CD8-positive, alpha-beta memory T cell (primary cell): Measurements from ENCODE around the gene MRGPRF. TPM values are rescaled to one million over a fixed set of nuclear protein-coding genes. Genes with fewer than 3 reads are reported as not detected.

Experiments used
- CTCF ChIA-PET: fragments of 350-600 bp; sonication (Branson Sonifier 250); formaldehyde crosslinking; loops from one replicate; lab custom pipeline; 2021; ENCODE audit warnings: antibody characterized with exemption; lab: Charles Lee
- POLR2A ChIA-PET: fragments of 350-600 bp; sonication (Branson Sonifier 250); formaldehyde crosslinking; loops from one replicate; lab custom pipeline; 2021; ENCODE audit warnings: antibody characterized with exemption; lab: Charles Lee
- DNase-seq, 5 donors: peaks; one replicate each; pipeline versions ENCODE4 v3.0.0 to v3.0.0-alpha.2; 2020 to 2022; ENCODE audit warnings: mixed read lengths in 1 of 5
- H3K27ac ChIP-seq: one replicate; pipeline ENCODE4 v1.7.0; 2013; ENCODE audit warnings: low read depth, mild to moderate bottlenecking, low read length, moderate library complexity
- H3K27me3 ChIP-seq: 2 replicates; pipeline ENCODE4 v1.7.0; 2013; ENCODE audit warnings: low read length, mild to moderate bottlenecking; ENCODE audit not compliant: insufficient read depth, poor library complexity, severe bottlenecking
- H3K36me3 ChIP-seq: 2 replicates; pipeline ENCODE4 v1.7.0; 2013; ENCODE audit warnings: mild to moderate bottlenecking, low read length, moderate library complexity; ENCODE audit not compliant: insufficient read depth
- H3K4me1 ChIP-seq: 2 replicates; pipeline ENCODE4 v1.7.0; 2013; ENCODE audit warnings: mild to moderate bottlenecking, low read length, moderate library complexity; ENCODE audit not compliant: insufficient read depth
- H3K4me3 ChIP-seq: 2 replicates; pipeline ENCODE4 v1.7.0; 2013; ENCODE audit warnings: mild to moderate bottlenecking, low read length
- H3K9me3 ChIP-seq: 2 replicates; pipeline ENCODE4 v1.7.0; 2013; ENCODE audit warnings: mild to moderate bottlenecking, low read length
- H3K27ac Mint-ChIP-seq, 8 donors: one replicate each; pipeline ENCODE4 v1.8.0; 2020 to 2021; ENCODE audit warnings: mixed read lengths in 8 of 8, mild to moderate bottlenecking in 6 of 8, inconsistent platforms in 3 of 8, moderate library complexity in 3 of 8
- H3K27me3 Mint-ChIP-seq, 2 donors: one replicate each; pipeline ENCODE4 v1.8.0; 2020 to 2021; ENCODE audit warnings: mixed read lengths in 2 of 2, mild to moderate bottlenecking in 1 of 2, moderate library complexity in 1 of 2
- H3K36me3 Mint-ChIP-seq, 3 donors: one replicate each; pipeline ENCODE4 v1.8.0; 2020 to 2021; ENCODE audit warnings: mixed read lengths in 3 of 3, inconsistent platforms in 1 of 3, mild to moderate bottlenecking in 1 of 3
- H3K4me1 Mint-ChIP-seq, 3 donors: one replicate each; pipeline ENCODE4 v1.8.0; 2020 to 2021; ENCODE audit warnings: mixed read lengths in 3 of 3, inconsistent platforms in 1 of 3, mild to moderate bottlenecking in 1 of 3
- H3K4me3 Mint-ChIP-seq, 7 donors: one replicate each; pipeline ENCODE4 v1.8.0; 2020 to 2021; ENCODE audit warnings: mixed read lengths in 7 of 7, mild to moderate bottlenecking in 6 of 7, moderate library complexity in 4 of 7, inconsistent platforms in 2 of 7
- H3K9me3 Mint-ChIP-seq, 5 donors: one replicate each; pipeline ENCODE4 v1.8.0; 2020 to 2022; ENCODE audit warnings: mixed read lengths in 5 of 5, mild to moderate bottlenecking in 3 of 5, moderate library complexity in 2 of 5, inconsistent platforms in 1 of 5
- polyA plus RNA-seq: library from polyadenylated mRNA; unstranded; fragments of 300-500 nt; fragmentation: Illumina TruSeq; gene quantifications from one replicate; pipeline ENCODE4 v1.2.3, GENCODE V29; 2021
- total RNA-seq, 2 experiments: library from RNA; stranded (reverse); gene quantifications; one replicate each; pipeline ENCODE4 v1.2.3, GENCODE V29; 2021

The MRGPRF gene
- total and polyA plus RNA-seq, 3 experiments from 2014 or later, result not detected

- Mint-ChIP-seq H3K27me3 (peaks cover 24 to 32% of the 10 kb centered on the region in 2 donors), H3K4me3 (no peak overlapping the region), H3K9me3 (peaks cover 6 to 21% (median 11%) of the 10 kb centered on the region in 5 donors), H3K27ac (no peak overlapping the region), H3K4me1 (peaks cover 0 to 9% (median 0%) of the 10 kb centered on the region in 3 donors), H3K36me3 (peaks cover 2 to 11% (median 3%) of the 10 kb centered on the region in 3 donors)
- Histone ChIP-seq H3K36me3 (no peaks in the 10 kb centered on the region), H3K4me3 (peak overlapping the region; percentile 17), H3K27me3 (no peaks in the 10 kb centered on the region), H3K4me1 (no peaks in the 10 kb centered on the region), H3K9me3 (no peaks in the 10 kb centered on the region), H3K27ac (no peak overlapping the region)
- DNase-seq, result no peak
- ChIA-PET CTCF (no interaction called here), POLR2A (no interaction called here)
These were observed 25.8 kb downstream of the MRGPRF start for GRCh38 chr11:68987211-68987610.

GRCh38 chr11:68983801-68984200, 29.2 kb downstream of the MRGPRF start:
- no peaks in the 10 kb centered on the region for H3K4me1 ChIP-seq
- no peaks in the 10 kb centered on the region for H3K9me3 ChIP-seq
- peak overlapping the region in 1 of 8 donors; percentile 86 for H3K27ac Mint-ChIP-seq
- H3K27me3 Mint-ChIP-seq, result peaks cover 15 to 31% of the 10 kb centered on the region in 2 donors
- no peak for DNase-seq
- no peak overlapping the region for H3K4me3 Mint-ChIP-seq
- no peaks in the 10 kb centered on the region for H3K27me3 ChIP-seq
- H3K36me3 Mint-ChIP-seq, result peaks cover 2 to 11% (median 6%) of the 10 kb centered on the region in 3 donors
- ChIA-PET CTCF (no interaction called here), POLR2A (no interaction called here)
- no peaks in the 10 kb centered on the region for H3K36me3 ChIP-seq
- H3K9me3 Mint-ChIP-seq, result peaks cover 6 to 21% (median 12%) of the 10 kb centered on the region in 5 donors
- H3K4me3 ChIP-seq, result no peak overlapping the region
- peaks cover 0 to 6% (median 0%) of the 10 kb centered on the region in 3 donors for H3K4me1 Mint-ChIP-seq
- no peak overlapping the region for H3K27ac ChIP-seq

GRCh38 chr11:68982134-68982533, 30.9 kb downstream of the MRGPRF start:
- peaks cover 2 to 10% (median 6%) of the 10 kb centered on the region in 3 donors for H3K36me3 Mint-ChIP-seq
- no peak overlapping the region for H3K27ac Mint-ChIP-seq
- peaks cover 9 to 24% of the 10 kb centered on the region in 2 donors for H3K27me3 Mint-ChIP-seq
- no peaks in the 10 kb centered on the region for H3K27me3 ChIP-seq
- no peaks in the 10 kb centered on the region for H3K4me1 ChIP-seq
- ChIA-PET CTCF (no interaction called here), POLR2A (no interaction called here)
- H3K4me3 Mint-ChIP-seq, result no peak overlapping the region
- no peak for DNase-seq
- H3K9me3 ChIP-seq, result no peaks in the 10 kb centered on the region
- H3K9me3 Mint-ChIP-seq, result peaks cover 6 to 17% (median 10%) of the 10 kb centered on the region in 5 donors
- H3K4me1 Mint-ChIP-seq, result no peaks in the 10 kb centered on the region
- H3K27ac ChIP-seq, result no peak overlapping the region
- H3K36me3 ChIP-seq, result no peaks in the 10 kb centered on the region
- no peak overlapping the region for H3K4me3 ChIP-seq

GRCh38 chr11:68980776-68981065, 32.3 kb downstream of the MRGPRF start, which contains the start of gene MRGPRD:
Gene MRGPRD (minus strand): TSS chr11:68980986. CDS start chr11:68980986, 0 bp downstream.
- Histone ChIP-seq H3K27ac (no peak within 1 kb of the TSS), H3K9me3 (no peaks in the 10 kb centered on the region), H3K4me3 (no peak within 1 kb of the TSS), H3K36me3 (no peaks in the 10 kb centered on the region), H3K27me3 (no peaks in the 10 kb centered on the region), H3K4me1 (no peaks in the 10 kb centered on the region)
- peak in 1 of 5 donors; percentile 19 for DNase-seq
- POLR2A ChIA-PET, result no interaction called here
- Mint-ChIP-seq H3K4me3 (no peak within 1 kb of the TSS), H3K36me3 (peaks cover 0 to 3% (median 0%) of the 10 kb centered on the region in 3 donors), H3K27ac (peak within 1 kb of the TSS in 1 of 8 donors; percentile 13), H3K4me1 (no peaks in the 10 kb centered on the region), H3K9me3 (peaks cover 0 to 8% (median 3%) of the 10 kb centered on the region in 5 donors), H3K27me3 (peaks cover 3 to 15% of the 10 kb centered on the region in 2 donors)
- CTCF ChIA-PET, result no interaction called here

GRCh38 chr11:68979931-68980775, 32.9 kb downstream of the MRGPRF start:
- no peaks in the 10 kb centered on the region for H3K4me1 Mint-ChIP-seq
- Histone ChIP-seq H3K36me3 (no peaks in the 10 kb centered on the region), H3K27me3 (no peaks in the 10 kb centered on the region), H3K9me3 (no peaks in the 10 kb centered on the region), H3K4me1 (no peaks in the 10 kb centered on the region), H3K4me3 (no peak overlapping the region), H3K27ac (no peak overlapping the region)
- peaks cover 0 to 8% (median 2%) of the 10 kb centered on the region in 5 donors for H3K9me3 Mint-ChIP-seq
- peak in 1 of 5 donors; percentile 42 for DNase-seq
- peaks cover 0 to 3% (median 0%) of the 10 kb centered on the region in 3 donors for H3K36me3 Mint-ChIP-seq
- POLR2A ChIA-PET, result no interaction called here
- H3K27me3 Mint-ChIP-seq, result peaks cover 3 to 15% of the 10 kb centered on the region in 2 donors
- H3K27ac Mint-ChIP-seq, result peak overlapping the region in 1 of 8 donors; percentile 13
- H3K4me3 Mint-ChIP-seq, result no peak overlapping the region
- CTCF ChIA-PET, result no interaction called here

- H3K4me1 ChIP-seq, result no peaks in the 10 kb centered on the region
- no peak overlapping the region for H3K4me3 ChIP-seq
- CTCF ChIA-PET, result no interaction called here
- Mint-ChIP-seq H3K4me3 (no peak overlapping the region), H3K27ac (no peak overlapping the region), H3K9me3 (peaks cover 0 to 8% (median 2%) of the 10 kb centered on the region in 5 donors), H3K36me3 (peaks cover 0 to 3% (median 0%) of the 10 kb centered on the region in 3 donors), H3K27me3 (peaks cover under 1 to 15% of the 10 kb centered on the region in 2 donors), H3K4me1 (no peaks in the 10 kb centered on the region)
- no peaks in the 10 kb centered on the region for H3K27me3 ChIP-seq
- peak in 1 of 5 donors; percentile 13 for DNase-seq
- no peaks in the 10 kb centered on the region for H3K9me3 ChIP-seq
- no peaks in the 10 kb centered on the region for H3K36me3 ChIP-seq
- no peak overlapping the region for H3K27ac ChIP-seq
- POLR2A ChIA-PET, result no interaction called here
These were observed 34.0 kb downstream of the MRGPRF start for GRCh38 chr11:68978931-68979594.

- H3K36me3 Mint-ChIP-seq, result peaks cover 0 to 3% (median 0%) of the 10 kb centered on the region in 3 donors
- H3K27ac ChIP-seq, result no peak overlapping the region
- H3K36me3 ChIP-seq, result no peaks in the 10 kb centered on the region
- H3K4me3 Mint-ChIP-seq, result no peak overlapping the region
- H3K27me3 ChIP-seq, result no peaks in the 10 kb centered on the region
- ChIA-PET CTCF (no interaction called here), POLR2A (no interaction called here)
- H3K4me1 Mint-ChIP-seq, result no peaks in the 10 kb centered on the region
- H3K27ac Mint-ChIP-seq, result no peak overlapping the region
- peaks cover 0 to 15% of the 10 kb centered on the region in 2 donors for H3K27me3 Mint-ChIP-seq
- H3K4me1 ChIP-seq, result no peaks in the 10 kb centered on the region
- no peak overlapping the region for H3K4me3 ChIP-seq
- peaks cover 0 to 8% (median 2%) of the 10 kb centered on the region in 5 donors for H3K9me3 Mint-ChIP-seq
- H3K9me3 ChIP-seq, result no peaks in the 10 kb centered on the region
- peak in 1 of 5 donors; percentile 15 for DNase-seq
These were observed 34.5 kb downstream of the MRGPRF start for GRCh38 chr11:68978626-68978930.
